Stomach (tissue), 9 donors: ENCODE data around the gene MRPS31. TPM values are rescaled to one million over a fixed set of nuclear protein-coding genes. Genes with fewer than 3 reads are reported as not detected.

ENCODE experiments used
- DNase-seq, 2 donors: peaks; one replicate each; pipeline versions ENCODE4 v3.0.0 to v3.0.0-alpha.2; 2013 to 2019
- H3K27ac ChIP-seq, 5 donors: fragments of 200-600 bp in 4 of 5; sonication (generic) in 4 of 5; one replicate each; pipeline ENCODE4 v1.5.1; 2013 to 2019; ENCODE audit warnings: mild to moderate bottlenecking in 1 of 5, moderate library complexity in 1 of 5
- H3K27me3 ChIP-seq, 3 donors: fragments of 200-600 bp; sonication (generic); one replicate each; pipeline ENCODE4 v1.5.1; 2017 to 2019; ENCODE audit warnings: mixed run types in 1 of 3
- H3K36me3 ChIP-seq, 4 donors: fragments of 200-600 bp; sonication (generic); 1 replicate in 3 of 4; 2 replicates in 1 of 4; pipeline ENCODE4 v1.5.1; 2016 to 2019
- H3K4me1 ChIP-seq, 4 donors: fragments of 200-600 bp; sonication (generic); one replicate each; pipeline ENCODE4 v1.5.1; 2016 to 2019
- H3K4me3 ChIP-seq, 4 donors: fragments of 200-600 bp; sonication (generic) in 3 of 4; one replicate each; pipeline ENCODE4 v1.5.1; 2016 to 2019; ENCODE audit warnings: mild to moderate bottlenecking in 1 of 4
- H3K9me3 ChIP-seq, 4 donors: fragments of 200-600 bp; sonication (generic); one replicate each; pipeline ENCODE4 v1.5.1; 2016 to 2019
- CTCF ChIP-seq, 7 experiments: fragments of 450-650 bp in 4 of 7; fragments of 200-600 bp in 3 of 7; sonication (generic) in 3 of 7; IDR thresholded peaks; one replicate each; pipeline ENCODE4 v1.5.1; 2016 to 2019; ENCODE audit warnings: antibody characterized with exemption in 7 of 7, control low read depth in 2 of 7, mild to moderate bottlenecking in 1 of 7
- EP300 ChIP-seq: sonication (generic); formaldehyde crosslinking; IDR thresholded peaks from one replicate; pipeline ENCODE4 v1.6.1; 2017; ENCODE audit warnings: antibody characterized with exemption
- POLR2A ChIP-seq, 4 donors: fragments of 450-650 bp; IDR thresholded peaks; one replicate each; pipeline ENCODE4 v1.6.1; 2016; ENCODE audit warnings: antibody characterized with exemption in 4 of 4, control low read depth in 2 of 4, mild to moderate bottlenecking in 1 of 4, moderate library complexity in 1 of 4
- POLR2AphosphoS5 ChIP-seq, 3 donors: sonication (generic); formaldehyde crosslinking; IDR thresholded peaks; one replicate each; pipeline ENCODE4 v1.6.1; 2016; ENCODE audit warnings: antibody characterized with exemption in 3 of 3
- WGBS, 5 donors: extraction: QIAGEN DNeasy Blood & Tissue Kit in 3 of 5; methylation state at CpG; one replicate each; pipeline versions ENCODE4 v1.1.5 to v1.1.7; 2013 to 2018; 5-methylcytosine and 5-hydroxymethylcytosine counted together
- intact Hi-C: fragments of 100-400 bp; cut with DNase I; formaldehyde crosslinking; loops from one replicate; pipeline ENCODE4 v1.15.1; 2023; ENCODE audit warnings: low total_unique reads
- polyA plus RNA-seq, 3 donors: library from polyadenylated mRNA; stranded (reverse); fragments of 200-250 nt; gene quantifications; one replicate each; pipeline ENCODE4 v1.2.3, GENCODE V29; 2013
- total RNA-seq, 5 donors: library from RNA; depleted of rRNA; stranded (reverse); fragments of >200 nt; gene quantifications; one replicate each; pipeline versions ENCODE4 v1.1.0 to v1.2.3, GENCODE V29; 2014 to 2016
- donor health status: healthy with polysubstance abuse.
- donor health status: Bipolar disorder and iron deficiency.
- donor health status: healthy.

Gene MRPS31
- total and polyA plus RNA-seq, 8 donors = 6.2 to 43.8 (median 24.9) TPM

- Histone ChIP-seq H3K27ac (no peak overlapping the region), H3K4me1 (no peaks in the 10 kb centered on the region), H3K27me3 (no peaks in the 10 kb centered on the region), H3K4me3 (no peak overlapping the region), H3K36me3 (no peaks in the 10 kb centered on the region), H3K9me3 (no peaks in the 10 kb centered on the region)
- intact Hi-C loops = loop anchor here (10.0 kb wide), 2 partner anchors 744 to 1004 kb away; no protein-coding TSS in a partner anchor
- 23 to 52% (median 45%) methylated on average over 3 of the region's 3 CpGs for WGBS, 5 donors
- DNase-seq = no peak
- TF ChIP-seq EP300 (no peak), CTCF (IDR thresholded peaks at IDR 0.05) (no peak), POLR2AphosphoS5 (IDR thresholded peaks at IDR 0.05) (no peak), POLR2A (IDR thresholded peaks at IDR 0.05) (no peak)
These were observed 82.2 kb downstream of the MRPS31 start for GRCh38 chr13:40688781-40689180.

- H3K27ac ChIP-seq = no peak overlapping the region
- peak in 1 of 2 donors; percentile 36 for DNase-seq
- H3K4me3 ChIP-seq = no peak overlapping the region
- H3K4me1 ChIP-seq = peaks cover 0 to 21% (median 6%) of the 10 kb centered on the region in 4 donors
- no peaks in the 10 kb centered on the region for H3K27me3 ChIP-seq
- no peaks in the 10 kb centered on the region for H3K36me3 ChIP-seq
- TF ChIP-seq CTCF (IDR thresholded peaks at IDR 0.05) (peak in 5 of 7 experiments; percentile 37 to 81 (median 42)), POLR2A (IDR thresholded peaks at IDR 0.05) (no peak), POLR2AphosphoS5 (IDR thresholded peaks at IDR 0.05) (no peak)
- WGBS, 5 donors = 45 to 54% (median 49%) methylated on average over 11 of the region's 11 CpGs
- intact Hi-C loops = loop anchor here (5.0 to 10.0 kb wide), 3 partner anchors 615 to 998 kb away; no protein-coding TSS in a partner anchor
- H3K9me3 ChIP-seq = no peaks in the 10 kb centered on the region
These were observed 88.3 kb downstream of the MRPS31 start for GRCh38 chr13:40682449-40683240.

GRCh38 chr13:40681341-40682146 lies 89.4 kb downstream of the MRPS31 start:
- TF ChIP-seq POLR2A (IDR thresholded peaks at IDR 0.05) (no peak), CTCF (IDR thresholded peaks at IDR 0.05) (no peak), EP300 (no peak), POLR2AphosphoS5 (IDR thresholded peaks at IDR 0.05) (no peak)
- no peaks in the 10 kb centered on the region for H3K27me3 ChIP-seq
- 29 to 43% (median 37%) methylated on average over 7 of the region's 7 CpGs for WGBS, 5 donors
- no peak overlapping the region for H3K27ac ChIP-seq
- DNase-seq = peak in 1 of 2 donors; percentile 43
- no peaks in the 10 kb centered on the region for H3K9me3 ChIP-seq
- intact Hi-C loops = loop anchor here (5.0 to 10.0 kb wide), 3 partner anchors 614 to 997 kb away; no protein-coding TSS in a partner anchor
- peaks cover 0 to 21% (median 6%) of the 10 kb centered on the region in 4 donors for H3K4me1 ChIP-seq
- H3K36me3 ChIP-seq = no peaks in the 10 kb centered on the region
- H3K4me3 ChIP-seq = no peak overlapping the region

GRCh38 chr13:40680659-40681323 lies 90.2 kb downstream of the MRPS31 start:
- WGBS, 5 donors = 74 to 86% (median 81%) methylated on average over 7 of the region's 7 CpGs
- intact Hi-C loops = loop anchor here (5.0 to 10.0 kb wide), 3 partner anchors 613 to 996 kb away; no protein-coding TSS in a partner anchor
- H3K36me3 ChIP-seq = no peaks in the 10 kb centered on the region

More at GRCh38 chr13:40680659-40681323, 90.2 kb downstream of the MRPS31 start:
- no peak for TF ChIP-seq EP300
- TF ChIP-seq POLR2A (IDR thresholded peaks at IDR 0.05) = no peak
- TF ChIP-seq CTCF (IDR thresholded peaks at IDR 0.05) = no peak
- TF ChIP-seq POLR2AphosphoS5 (IDR thresholded peaks at IDR 0.05) = no peak
- Histone ChIP-seq H3K4me3 (no peak overlapping the region), H3K9me3 (no peaks in the 10 kb centered on the region), H3K27ac (no peak overlapping the region), H3K27me3 (no peaks in the 10 kb centered on the region), H3K4me1 (peaks cover 0 to 21% (median 6%) of the 10 kb centered on the region in 4 donors)
- DNase-seq = no peak
